ENCODE measurements around the gene CROT.

DNA sequence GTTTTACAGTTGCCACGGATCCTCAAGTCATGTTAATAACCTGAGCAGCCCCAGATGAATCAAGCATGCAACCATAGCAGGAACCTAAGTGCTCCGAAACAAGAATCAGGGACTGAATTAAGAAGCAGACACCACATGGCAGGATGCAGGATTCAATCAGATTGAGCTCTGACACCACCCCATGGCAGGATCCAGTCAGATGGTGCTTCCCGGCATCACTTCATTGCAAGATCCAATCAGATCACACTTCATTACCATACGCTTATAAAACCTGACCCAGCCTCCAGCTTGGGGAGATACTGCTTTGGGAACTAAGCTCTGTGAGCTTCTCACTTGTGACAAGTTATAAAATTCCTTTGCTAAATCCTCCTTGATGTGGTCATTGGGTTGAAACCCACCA is 74.7 kb downstream of the CROT start:
- TF ChIP-seq, protein P1, sequence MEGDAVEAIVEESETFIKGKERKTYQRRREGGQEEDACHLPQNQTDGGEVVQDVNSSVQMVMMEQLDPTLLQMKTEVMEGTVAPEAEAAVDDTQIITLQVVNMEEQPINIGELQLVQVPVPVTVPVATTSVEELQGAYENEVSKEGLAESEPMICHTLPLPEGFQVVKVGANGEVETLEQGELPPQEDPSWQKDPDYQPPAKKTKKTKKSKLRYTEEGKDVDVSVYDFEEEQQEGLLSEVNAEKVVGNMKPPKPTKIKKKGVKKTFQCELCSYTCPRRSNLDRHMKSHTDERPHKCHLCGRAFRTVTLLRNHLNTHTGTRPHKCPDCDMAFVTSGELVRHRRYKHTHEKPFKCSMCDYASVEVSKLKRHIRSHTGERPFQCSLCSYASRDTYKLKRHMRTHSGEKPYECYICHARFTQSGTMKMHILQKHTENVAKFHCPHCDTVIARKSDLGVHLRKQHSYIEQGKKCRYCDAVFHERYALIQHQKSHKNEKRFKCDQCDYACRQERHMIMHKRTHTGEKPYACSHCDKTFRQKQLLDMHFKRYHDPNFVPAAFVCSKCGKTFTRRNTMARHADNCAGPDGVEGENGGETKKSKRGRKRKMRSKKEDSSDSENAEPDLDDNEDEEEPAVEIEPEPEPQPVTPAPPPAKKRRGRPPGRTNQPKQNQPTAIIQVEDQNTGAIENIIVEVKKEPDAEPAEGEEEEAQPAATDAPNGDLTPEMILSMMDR (IDR thresholded peaks at IDR 0.05; ENCODE audit: low read length): no peak
- no peak for TF ChIP-seq EZH2 (IDR thresholded peaks at IDR 0.05; ENCODE audit: borderline replicate concordance, low read length)

Measured in OCI-LY1 (cell line).